HepG2 (cell line): ENCODE results near the gene JAZF1. TPM values are rescaled to one million over a fixed set of nuclear protein-coding genes. Genes with fewer than 3 reads are reported as not detected.

Experiments
- ATAC-seq: fragments of 200-7000 bp; cut with Tn5 transposase; 3 replicates; pipeline ENCODE4 v1.9.1; 2020; ENCODE audit warnings: mild to moderate bottlenecking, moderate library complexity
- BruUV-seq: library from RNA; stranded (reverse); fragments of 400-500 nt; replicated peaks from 2 replicates; lab custom pipeline; 2021; lab: Mats Ljungman, UMichigan
- CTCF ChIA-PET: fragments of 300-600 bp; formaldehyde crosslinking; extraction: SDS; loops from one replicate; lab custom pipeline; 2021; ENCODE audit warnings: low total read pairs, inconsistent platforms, low intra/inter-chr PET ratio; lab: Yijun Ruan, JAX
- POLR2A ChIA-PET: fragments of 350-600 bp; sonication (Branson Sonifier 250); formaldehyde crosslinking; loops from one replicate; lab custom pipeline; 2020; ENCODE audit warnings: antibody characterized with exemption, inconsistent platforms; lab: Yijun Ruan, JAX
- DNase-seq: peaks from one replicate; pipeline ENCODE4 v3.0.0-alpha.2; 2015; ENCODE audit warnings: low spot score
- FAIRE-seq: peaks from 3 replicates; lab custom pipeline; 2011; peaks lifted over from hg19 to GRCh38; lab: Jason Lieb, UNC
- H2AFZ ChIP-seq: one replicate; pipeline ENCODE4 v1.6.1; 2011; ENCODE audit warnings: low read length, inconsistent platforms
- H3K27ac ChIP-seq: fragments of 300-600 bp; 3 replicates; pipeline ENCODE4 v1.8.0; 2011; ENCODE audit warnings: mixed run types, mild to moderate bottlenecking, mixed read lengths, low read length, inconsistent platforms; ENCODE audit not compliant: insufficient read depth; ENCODE audit errors: extremely low read length
- H3K27me3 ChIP-seq, 2 experiments: fragments of 200-600 bp in 1 of 2; 2 replicates in 1 of 2; 3 replicates in 1 of 2; pipeline versions ENCODE4 v1.6.0 to v1.8.0; 2011; ENCODE audit warnings: low read length in 2 of 2, mild to moderate bottlenecking in 2 of 2, moderate library complexity in 2 of 2, inconsistent platforms in 1 of 2; ENCODE audit not compliant: insufficient read depth in 2 of 2, control insufficient read depth in 1 of 2
- H3K36me3 ChIP-seq, 2 experiments: fragments of 200-600 bp in 1 of 2; replicated peaks in 1 of 2; 2 replicates in 1 of 2; 3 replicates in 1 of 2; pipeline versions ENCODE4 v1.5.1 to v1.8.0; 2011; ENCODE audit warnings: low read length in 2 of 2, inconsistent platforms in 1 of 2; ENCODE audit not compliant: insufficient read depth in 2 of 2, control insufficient read depth in 1 of 2
- H3K4me1 ChIP-seq: 2 replicates; pipeline ENCODE4 v1.5.1; 2012; ENCODE audit warnings: low read length, inconsistent platforms; ENCODE audit not compliant: insufficient read depth
- H3K4me2 ChIP-seq: 2 replicates; pipeline ENCODE4 v1.6.0; 2011; ENCODE audit warnings: low read depth, low read length, inconsistent platforms
- H3K4me3 ChIP-seq, 3 experiments: fragments of 200-600 bp in 1 of 3; sonication (generic), shearing (Covaris generic) in 1 of 3; replicated peaks in 1 of 3; 2 replicates each; pipeline ENCODE4 v1.5.1; 2011 to 2016; ENCODE audit warnings: low read length in 3 of 3, inconsistent platforms in 2 of 3, low read depth in 2 of 3, mild to moderate bottlenecking in 2 of 3, control low read depth in 1 of 3, mixed read lengths in 1 of 3; ENCODE audit not compliant: insufficient read depth in 1 of 3
- H3K79me2 ChIP-seq: one replicate; pipeline ENCODE4 v1.6.1; 2011; ENCODE audit warnings: low read length, inconsistent platforms; ENCODE audit not compliant: insufficient read depth
- H3K9ac ChIP-seq: 2 replicates; pipeline ENCODE4 v1.6.0; 2011; ENCODE audit warnings: mild to moderate bottlenecking, low read depth, low read length, inconsistent platforms; ENCODE audit not compliant: insufficient read depth
- H3K9me3 ChIP-seq: 2 replicates; pipeline ENCODE4 v1.5.1; 2012; ENCODE audit warnings: mild to moderate bottlenecking, low read length
- H4K20me1 ChIP-seq: 2 replicates; pipeline ENCODE4 v1.6.0; 2011; ENCODE audit warnings: inconsistent platforms, mild to moderate bottlenecking, low read length, moderate library complexity; ENCODE audit not compliant: insufficient read depth
- ELF4 ChIP-seq: sonication (generic); formaldehyde crosslinking; IDR thresholded peaks from 2 replicates; pipeline ENCODE4 v1.5.0; 2020; ENCODE audit warnings: missing genetic modification reagents, mild to moderate bottlenecking, moderate library complexity, borderline replicate concordance
- FOSL2 ChIP-seq: sonication (generic); formaldehyde crosslinking; IDR thresholded peaks from 2 replicates; pipeline ENCODE4 v1.4.0; 2020; ENCODE audit warnings: missing genetic modification reagents
- FOXO1 ChIP-seq: sonication (generic); formaldehyde crosslinking; IDR thresholded peaks from 2 replicates; pipeline ENCODE4 v1.4.0; 2020; ENCODE audit warnings: missing genetic modification reagents
- GATA4 ChIP-seq: sonication (generic); IDR thresholded peaks from 2 replicates; pipeline ENCODE4 v1.6.1; 2016; ENCODE audit warnings: antibody characterized with exemption, low read depth, borderline replicate concordance
- GRHL1 ChIP-seq: sonication (generic); formaldehyde crosslinking; conservative IDR thresholded peaks from 2 replicates; pipeline ENCODE4 v1.8.0; 2022; ENCODE audit warnings: missing genetic modification reagents
- IRX3 ChIP-seq: sonication (generic); formaldehyde crosslinking; IDR thresholded peaks from 2 replicates; pipeline ENCODE4 v1.8.1; 2023; ENCODE audit warnings: mild to moderate bottlenecking, low read depth, missing genetic modification reagents, borderline replicate concordance
- WGBS: methylation state at CpG from one replicate; pipeline ENCODE4 v1.1.6; 2017; ENCODE audit warnings: low lambda C conversion rate; 5-methylcytosine and 5-hydroxymethylcytosine counted together
- in situ Hi-C: cut with HindIII; loops from 2 replicates; pipeline ENCODE4 v1.10.0; 2017; ENCODE audit warnings: low pct_unique_long_range_greater_than_20kb; ENCODE audit not compliant: extremely low pct_ligation_motif_present
- intact Hi-C: fragments of 100-400 bp; cut with micrococcal nuclease; formaldehyde crosslinking; loops from one replicate; pipeline ENCODE4 v1.10.0; 2022; ENCODE audit not compliant: unreplicated experiment
- polyA plus RNA-seq, 8 experiments: library from polyadenylated mRNA; depleted of rRNA in 3 of 8; stranded (reverse) in 7 of 8; unstranded in 1 of 8; fragments of >200 nt; fragmentation: Illumina TruSeq in 4 of 8; extraction: Trizol in 4 of 8; gene quantifications; 2 replicates each; pipeline versions ENCODE4 v1.2.1 to v1.2.3, GENCODE V29; 2011 to 2016; ENCODE audit warnings: low read depth in 4 of 8, missing spikeins in 1 of 8, mixed read lengths in 1 of 8; ENCODE audit not compliant: insufficient read depth in 1 of 8
- total RNA-seq, 5 experiments: library from RNA; depleted of rRNA; stranded (reverse); fragments of >200 nt; fragmentation: Illumina TruSeq; extraction: Trizol; gene quantifications; 2 replicates each; pipeline ENCODE4 v1.2.3, GENCODE V29; 2016; ENCODE audit warnings: low read depth in 1 of 5

JAZF1 gene
- total and polyA plus RNA-seq, 2 of the 13 experiments (the other 11 are each of a cell fraction or from before 2014, with no cell fraction given), result not detected

GRCh38 chr7:28169230-28169629, 11.4 kb downstream of the JAZF1 start:
- Histone ChIP-seq H4K20me1 (no peaks in the 10 kb centered on the region), H3K27ac (no peak overlapping the region), H3K27me3 (peaks cover 1 to 9% of the 10 kb centered on the region in 2 experiments; a peak in 4 of 5 replicates), H3K4me1 (no peaks in the 10 kb centered on the region), H3K9me3 (no peaks in the 10 kb centered on the region), H3K4me3 (no peak overlapping the region), H3K36me3 (no peaks in the 10 kb centered on the region), H2AFZ (no peak overlapping the region), H3K79me2 (no peaks in the 10 kb centered on the region), H3K4me2 (no peak overlapping the region), H3K9ac (no peak overlapping the region)
- no peak for FAIRE-seq
- TF ChIP-seq GRHL1 (CRISPR knock-in tag) (no peak), GATA4 (no peak), FOSL2 (CRISPR knock-in tag) (peak; percentile 15; the same call in 1 of the 2 replicates), ELF4 (no peak), IRX3 (CRISPR knock-in tag) (no peak), FOXO1 (no peak)
- ChIA-PET CTCF (no interaction called here), POLR2A (no interaction called here)
- DNase-seq, result no peak
- in situ Hi-C loops (no loop called here), intact Hi-C loops (no loop called here)
- ATAC-seq, result no peak
- 0% methylated on average over 1 of the region's 1 CpG for WGBS
- no TSS peak for BruUV-seq
